HuH-7 (cell line): Measurements from ENCODE around the gene ZSCAN9.

Experiments
- DNase-seq: peaks from one replicate; pipeline ENCODE4 v3.0.0; 2011; ENCODE audit warnings: low spot score

Gene ZSCAN9

GRCh38 chr6:28225056-28225834 lies at the start of gene ZSCAN9:
ZSCAN9 (plus strand) TSS chr6:28225275; CDS start chr6:28227085, 1,810 bp downstream.
- peak; percentile 60 for DNase-seq

- DNase-seq, result no peak
Observed at GRCh38 chr6:28176373-28176772, 48.7 kb upstream of the ZSCAN9 start.

DNA sequence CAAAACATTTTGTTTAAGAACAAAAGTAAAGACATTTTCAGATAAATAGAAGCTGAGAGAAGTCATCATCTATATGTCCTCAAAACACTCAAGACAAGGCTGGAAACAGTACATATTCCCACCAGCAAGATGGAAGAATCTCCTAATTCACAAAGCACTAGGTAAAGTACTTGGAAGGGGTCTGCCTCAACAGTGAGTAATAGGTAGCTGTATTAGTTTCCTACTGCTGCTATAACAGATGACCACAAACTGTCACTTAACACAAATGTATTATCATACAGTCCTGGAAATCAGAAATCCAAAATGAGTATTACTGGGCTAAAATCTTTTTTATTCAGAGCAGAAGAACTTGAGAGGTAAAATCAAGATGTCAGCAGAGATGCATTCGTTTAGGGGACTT lies 42.8 kb upstream of the ZSCAN9 start:
- DNase-seq, result no peak

- no peak for DNase-seq
Observed at GRCh38 chr6:28188111-28188979, 36.7 kb upstream of the ZSCAN9 start.

- DNase-seq, result no peak
Observed at GRCh38 chr6:28200020-28200419, 25.1 kb upstream of the ZSCAN9 start.

GRCh38 chr6:28203201-28203600 lies 21.9 kb upstream of the ZSCAN9 start:
- DNase-seq, result no peak

- no peak for DNase-seq
Observed at GRCh38 chr6:28205879-28206278, 19.2 kb upstream of the ZSCAN9 start.

DNA sequence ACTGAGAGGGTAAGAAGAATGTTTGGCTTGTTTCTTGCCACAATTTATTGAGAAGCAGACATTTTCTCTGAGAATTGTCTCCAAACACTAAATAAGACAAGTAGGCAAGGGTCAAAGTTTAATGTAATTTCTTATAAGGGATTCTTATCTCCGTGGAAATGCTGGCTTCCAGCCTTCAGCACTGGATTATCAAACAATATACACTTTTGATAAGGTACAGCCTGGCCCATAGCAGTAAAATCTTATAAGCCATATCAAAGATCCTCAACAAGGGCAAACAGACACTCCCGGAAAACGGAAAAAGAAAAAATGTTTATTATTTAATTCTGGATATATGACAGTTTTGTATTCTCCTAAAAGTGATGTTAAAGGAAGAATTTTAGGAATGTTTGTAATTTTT lies 18.5 kb upstream of the ZSCAN9 start:
- DNase-seq, result no peak

DNA sequence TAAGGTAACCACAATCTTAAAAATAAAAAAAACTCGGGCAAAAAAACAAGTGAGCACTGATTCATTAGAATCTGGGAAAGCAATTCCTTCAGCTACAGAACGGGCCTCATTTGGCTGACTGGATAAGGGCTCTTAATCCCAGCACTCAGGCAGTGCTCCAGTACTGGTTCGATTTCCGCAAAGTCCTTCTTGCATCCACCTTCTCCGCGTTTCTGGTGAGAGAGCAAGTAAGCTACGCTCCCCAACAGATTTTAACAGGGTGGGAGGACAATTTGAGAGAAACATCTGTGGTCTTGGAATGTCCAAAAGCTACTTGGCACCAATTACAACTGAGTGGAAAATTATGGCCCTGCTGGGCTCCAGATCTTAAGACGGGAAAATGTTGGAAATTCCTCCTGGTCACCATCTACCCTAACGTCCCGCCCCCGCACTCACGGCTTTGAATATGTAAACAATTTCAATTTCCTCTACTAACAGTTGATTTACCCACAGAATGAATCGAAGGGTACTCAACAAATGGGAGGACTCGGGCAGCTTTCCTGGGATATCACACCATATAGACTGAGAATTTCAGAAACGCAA lies 18.1 kb upstream of the ZSCAN9 start:
- DNase-seq, result no peak

- DNase-seq, result no peak
Observed at GRCh38 chr6:28207510-28208110, 17.5 kb upstream of the ZSCAN9 start.

GRCh38 chr6:28208111-28208659 lies 16.9 kb upstream of the ZSCAN9 start:
- no peak for DNase-seq

- no peak for DNase-seq
Observed at GRCh38 chr6:28209753-28210535, 15.1 kb upstream of the ZSCAN9 start.

- no peak for DNase-seq
Observed at GRCh38 chr6:28211840-28212509, 13.1 kb upstream of the ZSCAN9 start.

DNA sequence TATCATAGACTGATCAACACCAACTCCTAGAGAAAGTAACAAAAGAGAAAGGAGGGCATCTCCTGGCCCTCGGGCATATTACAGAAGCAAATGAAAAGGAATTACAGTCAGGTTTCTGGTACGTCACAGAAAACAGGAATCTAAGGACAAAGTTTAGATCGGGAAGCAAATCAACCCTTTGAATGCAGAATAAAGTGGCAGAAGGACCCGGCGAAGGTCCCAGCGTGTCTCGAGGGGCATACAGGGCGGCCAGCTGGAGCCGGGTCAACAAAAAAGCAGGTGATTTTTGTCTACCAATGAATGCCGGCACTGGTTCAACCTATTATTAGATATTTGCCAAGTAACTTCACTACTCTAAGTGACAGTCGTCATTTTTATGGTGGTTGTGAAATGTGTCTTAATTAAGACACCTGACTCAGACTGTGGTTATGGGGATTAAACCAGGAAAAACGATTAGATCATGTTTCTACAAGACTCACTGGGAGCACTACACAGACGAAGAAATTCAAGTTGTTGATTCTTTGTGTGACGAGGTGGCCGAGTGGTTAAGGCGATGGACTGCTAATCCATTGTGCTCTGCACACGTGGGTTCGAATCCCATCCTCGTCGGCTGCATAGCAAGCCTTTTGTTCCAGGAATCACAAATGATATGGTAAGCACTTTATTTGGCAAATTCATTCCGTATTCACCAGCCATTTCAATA lies 12.4 kb upstream of the ZSCAN9 start:
- no peak for DNase-seq

DNA sequence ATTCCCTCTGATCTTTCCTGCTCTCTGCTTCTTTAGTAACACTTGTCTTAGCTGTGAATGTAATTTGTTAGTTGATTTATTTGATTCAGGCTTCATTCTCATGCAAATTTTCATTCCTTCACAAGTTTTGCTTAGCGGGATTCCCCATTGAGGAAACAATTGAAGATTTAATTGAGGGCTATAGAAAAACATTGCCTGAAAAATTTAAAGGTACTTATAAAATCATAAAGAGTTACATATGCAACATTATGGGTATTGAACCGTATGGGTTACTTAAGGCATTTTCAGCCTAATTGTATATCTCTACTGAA lies 11.9 kb upstream of the ZSCAN9 start:
- no peak for DNase-seq

- DNase-seq, result no peak
Observed at GRCh38 chr6:28215425-28215824, 9.7 kb upstream of the ZSCAN9 start.

- no peak for DNase-seq
Observed at GRCh38 chr6:28217890-28218289, 7.2 kb upstream of the ZSCAN9 start.

- peak; percentile 60 for DNase-seq
Observed at GRCh38 chr6:28218312-28219248, 6.5 kb upstream of the ZSCAN9 start.
